GM18951 (cell line): ENCODE measurements around the gene ADCY3.
"Not testable (repeated sequence)": the region's sequence is repeated elsewhere in the genome, so short reads cannot be mapped to it uniquely, and the experiment has no call there.

ENCODE experiments used
- POLR2A ChIP-seq: IDR thresholded peaks from 4 replicates; pipeline ENCODE4 v1.6.1; 2011; ENCODE audit warnings: mild to moderate bottlenecking; ENCODE audit not compliant: insufficient read length, insufficient read depth; ENCODE audit errors: extremely low read depth
- in situ Hi-C: fragments of 300-500 bp; cut with MboI; formaldehyde crosslinking; loops from one replicate; pipeline ENCODE4 v1.12.0; 2022; ENCODE audit warnings: low sequenced_read_pairs, mixed read lengths, inconsistent platforms; ENCODE audit not compliant: unreplicated experiment

Gene ADCY3

GRCh38 chr2:24819442-24820174 is 100.4 kb downstream of the ADCY3 start:
- no peak for TF ChIP-seq POLR2A

GRCh38 chr2:24818721-24819167 is 101.3 kb downstream of the ADCY3 start:
- in situ Hi-C loops: no loop called here
- no peak for TF ChIP-seq POLR2A

More at GRCh38 chr2:24819442-24820174, 100.4 kb downstream of the ADCY3 start:
- in situ Hi-C loops: loop anchor here (5.0 kb wide), 1 partner anchor 402 kb away; no protein-coding TSS in a partner anchor

- TF ChIP-seq POLR2A: no peak
- in situ Hi-C loops: no loop called here
These were observed 103.2 kb downstream of the ADCY3 start for GRCh38 chr2:24816884-24817283.

- no peak for TF ChIP-seq POLR2A
- in situ Hi-C loops: no loop called here
These were observed 103.6 kb downstream of the ADCY3 start for GRCh38 chr2:24816404-24816803.

GRCh38 chr2:24815171-24815570 is 104.9 kb downstream of the ADCY3 start:
- TF ChIP-seq POLR2A: no peak
- in situ Hi-C loops: no loop called here

GRCh38 chr2:24814516-24814915 is 105.5 kb downstream of the ADCY3 start:
- in situ Hi-C loops: no loop called here
- no peak for TF ChIP-seq POLR2A

- in situ Hi-C loops: no loop called here
These were observed 106.3 kb downstream of the ADCY3 start for GRCh38 chr2:24813691-24814137.

GRCh38 chr2:24809316-24810007 is 110.6 kb downstream of the ADCY3 start:
- in situ Hi-C loops: no loop called here

More at GRCh38 chr2:24813691-24814137, 106.3 kb downstream of the ADCY3 start:
- no peak for TF ChIP-seq POLR2A

GRCh38 chr2:24806661-24807036 is 113.4 kb downstream of the ADCY3 start:
- in situ Hi-C loops: no loop called here
- no peak for TF ChIP-seq POLR2A

More at GRCh38 chr2:24809316-24810007, 110.6 kb downstream of the ADCY3 start:
- TF ChIP-seq POLR2A: no peak

- in situ Hi-C loops: not testable (repeated sequence)
These were observed 114.0 kb downstream of the ADCY3 start for GRCh38 chr2:24805811-24806660.

GRCh38 chr2:24800487-24800886 is 119.5 kb downstream of the ADCY3 start:
- in situ Hi-C loops: not testable (repeated sequence)

GRCh38 chr2:24797644-24798043 is 122.4 kb downstream of the ADCY3 start:
- no peak for TF ChIP-seq POLR2A
- in situ Hi-C loops: no loop called here

- no peak for TF ChIP-seq POLR2A
- in situ Hi-C loops: no loop called here
These were observed 126.1 kb downstream of the ADCY3 start for GRCh38 chr2:24793761-24794435.
